ENCODE results near the gene HLTF. TPM values are rescaled to one million over a fixed set of nuclear protein-coding genes. Genes with fewer than 3 reads are reported as not detected.

The HLTF gene
- total and polyA plus RNA-seq, 2 donors (not counting 1 experiment from before 2014, with no cell fraction given), result 3.3 to 22.9 TPM

GRCh38 chr3:149019580-149019979 is 66.8 kb downstream of the HLTF start:
- ATAC-seq (ENCODE audit: low read depth), result no peak
- Histone ChIP-seq H3K36me3 (replicated peaks in 1 of 2; ENCODE audit: control extremely low read depth in 1 of 2, control insufficient read depth in 1 of 2, extremely low read depth in 1 of 2, insufficient read depth in 2 of 2, low read length in 1 of 2) (peaks cover 0 to 42% of the 10 kb centered on the region in 2 experiments), H2AFZ (ENCODE audit: insufficient read depth, low read depth, low read length, poor library complexity, severe bottlenecking) (no peak overlapping the region), H3K9me3 (ENCODE audit: control extremely low read depth in 1 of 3, control insufficient read depth in 2 of 3, insufficient read depth in 1 of 3, low read length in 2 of 3) (no peaks in the 10 kb centered on the region), H3K27ac (ENCODE audit: low read length in 2 of 2) (no peak overlapping the region), H3K27me3 (replicated peaks in 1 of 4; ENCODE audit: control extremely low read depth in 1 of 4, control insufficient read depth in 3 of 4, insufficient read depth in 4 of 4, low read length in 3 of 4) (no peaks in the 10 kb centered on the region), H3K4me2 (replicated peaks; ENCODE audit: low read depth, low read length, poor library complexity, severe bottlenecking) (no peak overlapping the region), H4K20me1 (ENCODE audit: control insufficient read depth, insufficient read depth, low read length, poor library complexity, severe bottlenecking) (no peaks in the 10 kb centered on the region), H3K9ac (ENCODE audit: low read length) (no peak overlapping the region), H3K4me3 (ENCODE audit: control extremely low read depth in 1 of 5, extremely low read depth in 1 of 5, insufficient read depth in 1 of 5, low read depth in 2 of 5, low read length in 4 of 5) (no peak overlapping the region), H3K4me1 (ENCODE audit: control insufficient read depth in 2 of 2, insufficient read depth in 2 of 2, low read length in 2 of 2) (no peaks in the 10 kb centered on the region), H3K79me2 (ENCODE audit: control insufficient read depth, insufficient read depth, low read length) (no peaks in the 10 kb centered on the region)
- Mint-ChIP-seq H3K27ac (no peak overlapping the region), H3K4me3 (no peak overlapping the region), H3K9me3 (ENCODE audit: insufficient read depth) (no peaks in the 10 kb centered on the region), H3K27me3 (no peaks in the 10 kb centered on the region), H3K4me1 (no peaks in the 10 kb centered on the region)
- TF ChIP-seq EZH2 (IDR thresholded peaks at IDR 0.05; ENCODE audit: borderline replicate concordance, insufficient read depth, low read depth, low read length, poor library complexity, severe bottlenecking) (no peak), CTCF (IDR thresholded peaks at IDR 0.05) (no peak)
- 97% methylated on average over 4 of the region's 4 CpGs for WGBS (ENCODE audit: insufficient coverage)
- no peak for DNase-seq
- CTCF ChIA-PET, result no interaction called here
- intact Hi-C loops (cut with micrococcal nuclease), result no loop called here
- POLR2A ChIA-PET, result no interaction called here

- Histone ChIP-seq H3K9ac (ENCODE audit: low read length) (no peak overlapping the region), H3K9me3 (ENCODE audit: control extremely low read depth in 1 of 3, control insufficient read depth in 2 of 3, insufficient read depth in 1 of 3, low read length in 2 of 3) (no peaks in the 10 kb centered on the region), H3K4me2 (replicated peaks; ENCODE audit: low read depth, low read length, poor library complexity, severe bottlenecking) (no peak overlapping the region), H4K20me1 (ENCODE audit: control insufficient read depth, insufficient read depth, low read length, poor library complexity, severe bottlenecking) (no peaks in the 10 kb centered on the region), H3K4me1 (ENCODE audit: control insufficient read depth in 2 of 2, insufficient read depth in 2 of 2, low read length in 2 of 2) (no peaks in the 10 kb centered on the region), H3K27ac (ENCODE audit: low read length in 2 of 2) (no peak overlapping the region), H3K27me3 (replicated peaks in 1 of 4; ENCODE audit: control extremely low read depth in 1 of 4, control insufficient read depth in 3 of 4, insufficient read depth in 4 of 4, low read length in 3 of 4) (no peaks in the 10 kb centered on the region), H3K79me2 (ENCODE audit: control insufficient read depth, insufficient read depth, low read length) (no peaks in the 10 kb centered on the region), H3K4me3 (ENCODE audit: control extremely low read depth in 1 of 5, extremely low read depth in 1 of 5, insufficient read depth in 1 of 5, low read depth in 2 of 5, low read length in 4 of 5) (no peak overlapping the region), H3K36me3 (replicated peaks in 1 of 2; ENCODE audit: control extremely low read depth in 1 of 2, control insufficient read depth in 1 of 2, extremely low read depth in 1 of 2, insufficient read depth in 2 of 2, low read length in 1 of 2) (peaks cover 4 to 35% of the 10 kb centered on the region in 2 experiments), H2AFZ (ENCODE audit: insufficient read depth, low read depth, low read length, poor library complexity, severe bottlenecking) (no peak overlapping the region)
- WGBS (ENCODE audit: insufficient coverage), result no CpG with 5 or more reads among the region's 1 CpG
- no peak for TF ChIP-seq EZH2 (IDR thresholded peaks at IDR 0.05; ENCODE audit: borderline replicate concordance, insufficient read depth, low read depth, low read length, poor library complexity, severe bottlenecking)
- no peak for ATAC-seq (ENCODE audit: low read depth)
- Mint-ChIP-seq H3K27ac (no peak overlapping the region), H3K4me3 (no peak overlapping the region), H3K9me3 (ENCODE audit: insufficient read depth) (no peaks in the 10 kb centered on the region), H3K27me3 (no peaks in the 10 kb centered on the region), H3K4me1 (no peaks in the 10 kb centered on the region)
- intact Hi-C loops (cut with micrococcal nuclease), result no loop called here
- CTCF ChIA-PET, result no interaction called here
- no peak for DNase-seq
- POLR2A ChIA-PET, result no interaction called here
These were observed 68.1 kb downstream of the HLTF start for GRCh38 chr3:149018247-149018646.
